H1 (cell line): ENCODE measurements around the gene ARMH3. TPM values are rescaled to one million over a fixed set of nuclear protein-coding genes. Genes with fewer than 3 reads are reported as not detected.

Source experiments
- CTCF ChIA-PET: fragments of 300-600 bp; sonication (Branson Sonifier 250); formaldehyde crosslinking; loops from one replicate; lab custom pipeline; 2021; ENCODE audit not compliant: partially characterized antibody; lab: Charles Lee
- POLR2A ChIA-PET: fragments of 300-600 bp; sonication (Branson Sonifier 250); formaldehyde crosslinking; loops from one replicate; lab custom pipeline; 2021; ENCODE audit warnings: inconsistent platforms; ENCODE audit not compliant: partially characterized antibody; lab: Charles Lee
- DNase-seq, 2 experiments: peaks; one replicate each; pipeline versions ENCODE4 v3.0.0 to v3.0.0-alpha.2; 2010 to 2022; ENCODE audit warnings: low spot score in 2 of 2, low read depth in 1 of 2, mixed read lengths in 1 of 2
- FAIRE-seq: peaks from 2 replicates; lab custom pipeline; 2011; peaks lifted over from hg19 to GRCh38; lab: Jason Lieb, UNC
- H2AFZ ChIP-seq: 2 replicates; pipeline ENCODE4 v1.8.1; 2012; ENCODE audit warnings: low read length, inconsistent platforms
- H2AK5ac ChIP-seq: 2 replicates; pipeline ENCODE4 v1.6.1; 2013; ENCODE audit warnings: low read depth, low read length
- H2BK120ac ChIP-seq: replicated peaks from 2 replicates; pipeline ENCODE3; 2013; ENCODE audit warnings: low read depth, low read length, inconsistent platforms
- H2BK12ac ChIP-seq: 2 replicates; pipeline ENCODE4 v1.6.1; 2013; ENCODE audit warnings: low read depth, low read length
- H2BK15ac ChIP-seq: 2 replicates; pipeline ENCODE4 v1.6.1; 2013; ENCODE audit warnings: low read length
- H2BK20ac ChIP-seq: 2 replicates; pipeline ENCODE4 v1.6.1; 2013; ENCODE audit warnings: low read length
- H2BK5ac ChIP-seq: 2 replicates; pipeline ENCODE4 v1.6.1; 2013; ENCODE audit warnings: low read depth, low read length
- H3K14ac ChIP-seq: 2 replicates; pipeline ENCODE4 v1.6.1; 2013; ENCODE audit warnings: inconsistent platforms; ENCODE audit not compliant: insufficient read length
- H3K18ac ChIP-seq: 2 replicates; pipeline ENCODE4 v1.6.1; 2013; ENCODE audit warnings: low read length; ENCODE audit errors: extremely low read depth
- H3K23ac ChIP-seq: 2 replicates; pipeline ENCODE4 v1.6.1; 2013; ENCODE audit warnings: inconsistent platforms; ENCODE audit not compliant: insufficient read length
- H3K23me2 ChIP-seq: 2 replicates; pipeline ENCODE4 v1.6.1; 2013; ENCODE audit warnings: low read depth, low read length
- H3K27ac ChIP-seq: 2 replicates; pipeline ENCODE4 v1.6.1; 2011; ENCODE audit warnings: low read depth, low read length, inconsistent platforms
- H3K27me3 ChIP-seq, 4 experiments: replicated peaks in 1 of 4; 1 replicate in 1 of 4; 2 replicates in 3 of 4; pipeline versions ENCODE4 v1.6.1 to v1.8.1; 2011 to 2013; ENCODE audit warnings: low read length in 3 of 4, mild to moderate bottlenecking in 3 of 4, inconsistent platforms in 2 of 4, mixed read lengths in 2 of 4, moderate library complexity in 1 of 4; ENCODE audit not compliant: control insufficient read depth in 3 of 4, insufficient read depth in 3 of 4; ENCODE audit errors: extremely low read depth in 1 of 4
- H3K36me3 ChIP-seq, 4 experiments: 2 replicates each; pipeline versions ENCODE4 v1.6.1 to v1.8.1; 2011 to 2013; ENCODE audit warnings: mild to moderate bottlenecking in 4 of 4, low read length in 3 of 4, moderate library complexity in 2 of 4, control low read depth in 1 of 4, inconsistent platforms in 1 of 4; ENCODE audit not compliant: insufficient read depth in 4 of 4, control insufficient read depth in 2 of 4
- H3K4ac ChIP-seq: replicated peaks from 2 replicates; pipeline ENCODE3; 2013; ENCODE audit warnings: low read length, low read depth, mixed read lengths, inconsistent platforms; ENCODE audit not compliant: insufficient read length
- H3K4me1 ChIP-seq, 4 experiments: replicated peaks in 1 of 4; 1 replicate in 1 of 4; 2 replicates in 3 of 4; pipeline versions ENCODE4 v1.6.1 to v1.8.1; 2011 to 2013; ENCODE audit warnings: low read length in 3 of 4, inconsistent platforms in 2 of 4, mixed read lengths in 1 of 4; ENCODE audit not compliant: insufficient read depth in 4 of 4, control insufficient read depth in 3 of 4
- H3K4me2 ChIP-seq, 2 experiments: 2 replicates each; pipeline versions ENCODE4 v1.6.1 to v1.8.1; 2011 to 2013; ENCODE audit warnings: low read depth in 2 of 2, low read length in 2 of 2, control low read depth in 1 of 2, inconsistent platforms in 1 of 2, mild to moderate bottlenecking in 1 of 2; ENCODE audit not compliant: insufficient read depth in 1 of 2
- H3K4me3 ChIP-seq, 4 experiments: fragments of 200-600, 300-600 bp in 1 of 4; sonication (generic), shearing (Covaris generic), sonication (Bioruptor Twin) in 1 of 4; 2 replicates each; pipeline versions ENCODE4 v1.5.1 to v1.8.1; 2011 to 2016; ENCODE audit warnings: low read length in 4 of 4, low read depth in 3 of 4, control low read depth in 2 of 4, inconsistent platforms in 2 of 4, mild to moderate bottlenecking in 2 of 4, mixed read lengths in 1 of 4, moderate library complexity in 1 of 4; ENCODE audit not compliant: insufficient read depth in 2 of 4; ENCODE audit errors: extremely low read depth in 1 of 4
- H3K56ac ChIP-seq: replicated peaks from 2 replicates; pipeline ENCODE3; 2013; ENCODE audit warnings: low read depth, mild to moderate bottlenecking, mixed read lengths, low read length, inconsistent platforms; ENCODE audit not compliant: insufficient read length
- H3K79me1 ChIP-seq: 2 replicates; pipeline ENCODE4 v1.6.1; 2013; ENCODE audit warnings: low read depth, low read length, control low read depth
- H3K79me2 ChIP-seq, 2 experiments: 2 replicates each; pipeline versions ENCODE4 v1.6.1 to v1.8.1; 2012 to 2013; ENCODE audit warnings: low read length in 2 of 2, mild to moderate bottlenecking in 2 of 2, inconsistent platforms in 1 of 2; ENCODE audit not compliant: insufficient read depth in 2 of 2, control insufficient read depth in 1 of 2
- H3K9ac ChIP-seq, 4 experiments: replicated peaks in 1 of 4; 1 replicate in 1 of 4; 2 replicates in 3 of 4; pipeline versions ENCODE4 v1.6.1 to v1.8.1; 2011 to 2013; ENCODE audit warnings: low read depth in 3 of 4, low read length in 3 of 4, control low read depth in 2 of 4, mild to moderate bottlenecking in 2 of 4, moderate library complexity in 2 of 4, inconsistent platforms in 1 of 4; ENCODE audit errors: extremely low read depth in 1 of 4
- H3K9me3 ChIP-seq, 2 experiments: 2 replicates each; pipeline versions ENCODE4 v1.6.1 to v1.8.1; 2012 to 2013; ENCODE audit warnings: mild to moderate bottlenecking in 2 of 2, moderate library complexity in 2 of 2, control low read depth in 1 of 2, inconsistent platforms in 1 of 2, low read depth in 1 of 2, low read length in 1 of 2, mixed read lengths in 1 of 2; ENCODE audit not compliant: insufficient read depth in 2 of 2
- H4K20me1 ChIP-seq, 2 experiments: replicated peaks in 1 of 2; 2 replicates each; pipeline versions ENCODE3 to v1.8.1; 2011 to 2013; ENCODE audit warnings: inconsistent platforms in 2 of 2, low read length in 2 of 2, mild to moderate bottlenecking in 1 of 2; ENCODE audit not compliant: insufficient read depth in 2 of 2, control insufficient read depth in 1 of 2
- H4K5ac ChIP-seq: 2 replicates; pipeline ENCODE4 v1.6.1; 2013; ENCODE audit warnings: low read length, low read depth, mixed read lengths, inconsistent platforms; ENCODE audit not compliant: insufficient read length
- H4K8ac ChIP-seq: 2 replicates; pipeline ENCODE4 v1.8.0; 2013; ENCODE audit warnings: mild to moderate bottlenecking, moderate library complexity, low read length, inconsistent platforms; ENCODE audit not compliant: insufficient read depth; ENCODE audit errors: extremely low read depth
- H4K91ac ChIP-seq: replicated peaks from 2 replicates; pipeline ENCODE3; 2013; ENCODE audit warnings: low read length, mixed read lengths, inconsistent platforms; ENCODE audit not compliant: insufficient read length
- CBX5 ChIP-seq: fragments of 300-800, 300-1000 bp; sonication (generic); IDR thresholded peaks from 2 replicates; pipeline ENCODE4 v1.7.1; 2016; ENCODE audit warnings: antibody characterized with exemption, low read length, low read depth
- CTBP2 ChIP-seq: IDR thresholded peaks from 2 replicates; pipeline ENCODE4 v1.7.0; 2011; ENCODE audit warnings: borderline replicate concordance, mild to moderate bottlenecking, moderate library complexity, mixed read lengths, low read length; ENCODE audit not compliant: insufficient read depth, insufficient read length
- EZH2 ChIP-seq: fragments of 200-600 bp; sonication (generic); IDR thresholded peaks from 2 replicates; pipeline ENCODE4 v1.7.1; 2012; ENCODE audit warnings: low read depth, mild to moderate bottlenecking, moderate library complexity, low read length, inconsistent platforms; ENCODE audit not compliant: severe bottlenecking
- PHF8 ChIP-seq: fragments of 200-600 bp; sonication (generic); conservative IDR thresholded peaks from 2 replicates; pipeline ENCODE4 v1.7.1; 2012; ENCODE audit warnings: low read depth, mild to moderate bottlenecking, inconsistent platforms, low read length, moderate library complexity
- RXRA ChIP-seq: IDR thresholded peaks from 2 replicates; pipeline ENCODE4 v1.6.1; 2011; ENCODE audit warnings: low read depth, mild to moderate bottlenecking, low read length, moderate library complexity; ENCODE audit not compliant: insufficient read depth
- SAP30 ChIP-seq: fragments of 300-600 bp; sonication (generic); IDR thresholded peaks from 2 replicates; pipeline ENCODE4 v1.7.1; 2012; ENCODE audit warnings: low read length, moderate library complexity, mild to moderate bottlenecking, inconsistent platforms; ENCODE audit not compliant: insufficient read depth, insufficient replicate concordance
- SIN3A ChIP-seq, 2 experiments: IDR thresholded peaks in 1 of 2; conservative IDR thresholded peaks in 1 of 2; 2 replicates each; pipeline ENCODE4 v1.6.1; 2011 to 2012; ENCODE audit warnings: low read length in 2 of 2, improper control_type of control experiment in 1 of 2, low read depth in 1 of 2, mild to moderate bottlenecking in 1 of 2
- TAF1 ChIP-seq: IDR thresholded peaks from 2 replicates; pipeline ENCODE4 v1.6.1; 2011; ENCODE audit warnings: mild to moderate bottlenecking, low read depth, low read length
- TAF7 ChIP-seq: optimal IDR thresholded peaks from 2 replicates; pipeline ENCODE3; 2011; ENCODE audit warnings: low read depth, mild to moderate bottlenecking, inconsistent platforms, low read length, moderate library complexity, borderline replicate concordance
- TBP ChIP-seq: IDR thresholded peaks from 2 replicates; pipeline ENCODE4 v1.6.1; 2011; ENCODE audit warnings: low read depth, low read length, improper control_type of control experiment
- USF2 ChIP-seq: IDR thresholded peaks from 2 replicates; pipeline ENCODE4 v1.6.1; 2011; ENCODE audit warnings: low read length, improper control_type of control experiment
- YY1 ChIP-seq: IDR thresholded peaks from 2 replicates; pipeline ENCODE4 v1.6.1; 2011; ENCODE audit warnings: low read depth, mild to moderate bottlenecking, low read length
- WGBS, 2 experiments: shearing (Covaris generic) in 1 of 2; methylation state at CpG; one replicate each; pipeline versions ENCODE4 v1.1.6 to v1.1.7; 2013 to 2015; ENCODE audit warnings: low lambda C conversion rate in 2 of 2, mixed read lengths in 2 of 2, inconsistent platforms in 1 of 2, low coverage in 1 of 2, missing lambda C conversion rate in 1 of 2; ENCODE audit not compliant: insufficient replicate concordance in 2 of 2, insufficient coverage in 1 of 2, insufficient read length in 1 of 2; ENCODE audit errors: extremely low coverage in 1 of 2, missing lambda C conversion rate in 1 of 2; 5-methylcytosine and 5-hydroxymethylcytosine counted together
- polyA plus RNA-seq, 7 experiments: library from polyadenylated mRNA; depleted of rRNA in 3 of 7; stranded (reverse) in 5 of 7; unstranded in 2 of 7; fragments of >200 nt in 5 of 7; fragments of 200-250 nt in 2 of 7; gene quantifications; 1 replicate in 5 of 7; 2 replicates in 1 of 7; 4 replicates in 1 of 7; pipeline versions ENCODE4 v1.2.1 to v1.2.3, GENCODE V29; 2011 to 2013; ENCODE audit warnings: missing spikeins in 2 of 7, mixed read lengths in 2 of 7
- total RNA-seq: library from RNA; stranded (reverse); fragmentation: NEBNext Ultra II Directional; extraction: Animal tissue kit (Norgen Biotek cat#: 25700); gene quantifications from 2 replicates; pipeline ENCODE4 v1.2.1, GENCODE V29; 2021

The ARMH3 gene
- total and polyA plus RNA-seq, 2 of the 8 experiments (the other 6 are each of a cell fraction or from before 2014, with no cell fraction given), result 11.6 to 18.3 TPM

- Histone ChIP-seq H2AFZ (no peak overlapping the region), H4K20me1 (no peaks in the 10 kb centered on the region), H3K56ac (no peak overlapping the region), H2AK5ac (no peak overlapping the region), H3K4me1 (no peaks in the 10 kb centered on the region), H4K91ac (no peak overlapping the region), H3K79me1 (no peaks in the 10 kb centered on the region), H4K5ac (no peak overlapping the region), H3K18ac (no peak overlapping the region), H3K27me3 (no peaks in the 10 kb centered on the region), H3K23ac (no peak overlapping the region), H3K23me2 (no peaks in the 10 kb centered on the region), H3K9me3 (no peaks in the 10 kb centered on the region), H3K4me3 (no peak overlapping the region), H2BK15ac (no peak overlapping the region), H2BK12ac (no peak overlapping the region), H3K27ac (no peak overlapping the region), H3K4ac (no peak overlapping the region), H2BK5ac (no peak overlapping the region), H3K14ac (no peak overlapping the region), H2BK20ac (no peak overlapping the region), H3K4me2 (no peak overlapping the region), H3K9ac (peak overlapping the region in 1 of 4 experiments; percentile 49; a peak in 1 of 7 replicates), H3K36me3 (no peaks in the 10 kb centered on the region; a peak in 3 of 8 replicates), H3K79me2 (no peaks in the 10 kb centered on the region), H4K8ac (no peak overlapping the region), H2BK120ac (no peak overlapping the region)
- POLR2A ChIA-PET, result interaction anchor here (0.7 kb wide), 1 partner anchor 34 kb away, joined by 3 read pairs; no protein-coding TSS in a partner anchor
- FAIRE-seq, result no peak
- 92% methylated on average over 1 of the region's 1 CpG; no CpG with 5 or more reads in 1 of the 2 experiments for WGBS, 2 experiments
- CTCF ChIA-PET, result interaction anchor here (0.9 to 2.6 kb wide), 6 partner anchors 16 to 116 kb away, joined by 3 to 10 read pairs (median 4); no protein-coding TSS in a partner anchor
- no peak for DNase-seq
- TF ChIP-seq TAF1 (no peak), RXRA (no peak), CBX5 (no peak), YY1 (no peak), SIN3A (conservative IDR thresholded peaks at IDR 0.05 in 1 of 2, IDR thresholded peaks at IDR 0.05 in 1 of 2; ENCODE audit: low read depth in 1 of 2, low read length in 2 of 2) (no peak), TAF7 (no peak), EZH2 (no peak), USF2 (no peak), CTBP2 (no peak), SAP30 (no peak), PHF8 (no peak), TBP (no peak)
Measured at GRCh38 chr10:101956898-101957297, 99.1 kb downstream of the ARMH3 start.
